Hypothalamus (tissue), 51 donors: Measurements from ENCODE around the gene DEF6.

Experiments used
- DNase-seq, 51 donors: peaks; one replicate each; lab custom pipeline; 2025; lab: John Stamatoyannopoulos, UW

Gene DEF6

GRCh38 chr6:35275744-35276260 lies 21.8 kb upstream of the DEF6 start:
- DNase-seq = no peak

GRCh38 chr6:35278708-35279107 lies 18.9 kb upstream of the DEF6 start:
- no peak for DNase-seq

GRCh38 chr6:35280903-35281302 lies 16.7 kb upstream of the DEF6 start:
- DNase-seq = no peak

- no peak for DNase-seq
Observed at GRCh38 chr6:35282472-35282871, 15.1 kb upstream of the DEF6 start.

GRCh38 chr6:35283361-35283760 lies 14.3 kb upstream of the DEF6 start:
- DNase-seq = no peak

- no peak for DNase-seq
Observed at GRCh38 chr6:35287671-35288396, 9.8 kb upstream of the DEF6 start.

GRCh38 chr6:35288834-35289233 lies 8.8 kb upstream of the DEF6 start:
- DNase-seq = no peak

GRCh38 chr6:35291491-35291890 lies 6.1 kb upstream of the DEF6 start:
- no peak for DNase-seq

GRCh38 chr6:35292494-35292893 lies 5.1 kb upstream of the DEF6 start:
- DNase-seq = no peak

DNA sequence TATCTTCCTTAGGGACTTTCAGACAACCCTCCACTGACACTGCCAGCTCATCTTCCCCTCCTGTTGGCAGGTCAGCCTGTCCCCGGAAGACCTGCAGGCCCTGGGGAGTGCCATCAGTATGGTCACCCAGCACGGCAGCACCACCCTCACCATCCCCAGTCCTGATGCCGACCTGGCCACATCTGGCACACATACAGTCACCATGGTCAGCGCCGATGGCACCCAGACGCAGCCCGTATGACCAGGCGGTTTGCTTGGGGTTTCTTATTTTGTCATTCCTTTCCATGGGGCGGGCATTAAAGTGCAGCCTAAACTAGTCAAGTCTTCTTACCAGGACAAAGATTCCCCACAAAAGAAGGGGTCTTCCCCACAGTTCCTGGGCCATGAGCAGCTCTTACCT lies 3.9 kb upstream of the DEF6 start:
- DNase-seq = no peak

DNA sequence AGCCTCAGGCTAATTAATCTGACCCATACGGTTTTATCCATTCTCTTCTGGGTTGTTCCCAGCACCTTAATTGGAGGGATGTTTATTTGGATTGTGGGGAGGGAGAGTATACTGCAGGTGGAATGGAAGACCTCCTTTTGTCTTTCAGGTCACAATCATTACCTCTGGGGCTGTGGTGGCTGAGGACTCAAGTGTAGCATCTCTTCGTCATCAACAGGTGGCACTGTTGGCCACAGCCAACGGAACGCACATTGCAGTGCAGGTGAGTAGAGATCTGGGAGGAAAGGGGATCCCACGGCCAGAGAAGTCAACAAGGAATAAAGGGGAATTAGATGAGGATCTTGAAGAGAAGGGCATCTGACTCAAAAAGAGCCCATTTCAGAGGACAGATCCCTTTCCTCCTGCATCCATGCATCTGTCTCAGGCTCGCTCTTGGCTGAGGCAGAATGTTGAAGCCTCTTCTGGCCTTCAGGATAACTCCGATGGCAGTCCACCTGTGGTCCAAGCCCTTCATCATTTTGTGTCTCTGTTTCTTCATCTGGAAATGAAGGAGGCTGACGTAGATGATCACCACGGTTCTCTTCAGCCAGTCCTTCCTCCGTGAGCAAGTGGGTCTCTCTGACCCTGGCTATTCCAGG lies 3.2 kb upstream of the DEF6 start:
- DNase-seq = peak in 12 of 51 donors; percentile 8 to 32 (median 20)

GRCh38 chr6:35295036-35295435 lies 2.6 kb upstream of the DEF6 start:
- DNase-seq = no peak

- no peak for DNase-seq
Observed at GRCh38 chr6:35295521-35296315, 1.9 kb upstream of the DEF6 start.

DNA sequence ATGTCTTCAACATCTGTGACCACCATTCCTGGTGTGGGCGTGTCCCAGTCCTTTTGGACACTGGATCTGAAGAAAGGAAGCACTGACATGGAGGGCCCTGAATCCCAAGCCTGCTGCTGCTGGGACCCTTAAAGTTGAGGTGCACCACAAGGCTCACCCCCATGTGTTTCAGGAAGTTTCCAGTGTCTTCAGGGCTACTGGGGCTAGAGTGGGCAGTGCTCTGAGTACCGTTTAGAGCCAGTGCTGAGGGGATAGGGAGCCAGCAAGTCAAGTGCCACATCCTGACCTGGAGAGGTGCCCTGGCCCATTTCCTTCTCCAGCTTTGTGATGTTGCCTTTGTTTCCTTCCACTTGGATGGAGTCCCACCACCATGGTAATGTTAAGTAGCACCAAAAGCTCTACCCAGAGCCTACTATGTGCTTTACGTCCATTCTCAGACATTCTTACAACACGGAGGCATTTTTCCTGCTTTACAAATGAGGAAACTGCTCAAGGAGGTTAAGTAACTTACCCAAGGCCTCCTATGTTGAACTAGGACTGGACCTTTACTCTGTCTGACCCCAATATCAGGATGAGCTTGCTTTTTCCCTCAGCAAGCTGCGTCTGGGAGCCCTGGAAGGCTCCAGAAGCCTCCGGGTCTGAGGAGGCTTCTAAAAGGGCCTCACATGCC lies 552 bp upstream of the DEF6 start:
- DNase-seq = no peak

DNA sequence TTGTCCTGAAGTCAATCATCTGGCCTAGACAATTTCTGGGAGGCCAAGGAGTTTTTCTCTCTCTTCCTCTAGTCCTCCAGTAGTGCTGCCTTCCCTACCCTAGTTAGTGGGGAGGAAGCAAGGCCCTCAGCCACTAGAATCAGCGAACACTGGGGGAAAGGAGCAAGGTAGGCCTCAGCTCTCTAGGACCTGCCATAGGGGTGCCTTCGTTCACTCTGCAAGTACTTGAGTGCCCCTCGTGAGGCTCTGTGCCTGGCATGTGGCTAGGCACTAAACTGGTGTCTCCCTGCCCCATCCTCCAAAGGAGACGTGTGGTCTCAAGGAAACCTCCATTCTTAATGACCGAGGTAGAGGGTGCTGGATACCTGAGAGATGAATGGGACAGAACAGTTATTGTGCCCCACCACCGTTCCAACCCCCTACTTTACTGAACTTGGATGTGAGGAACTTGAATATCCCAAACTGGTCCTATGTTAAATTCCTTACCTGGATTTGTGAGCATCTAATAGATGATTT lies 1.1 kb downstream of the DEF6 start:
- DNase-seq = no peak

GRCh38 chr6:35299674-35300073 lies 2.1 kb downstream of the DEF6 start:
- peak in 6 of 51 donors; percentile 8 to 41 (median 15) for DNase-seq

DNA sequence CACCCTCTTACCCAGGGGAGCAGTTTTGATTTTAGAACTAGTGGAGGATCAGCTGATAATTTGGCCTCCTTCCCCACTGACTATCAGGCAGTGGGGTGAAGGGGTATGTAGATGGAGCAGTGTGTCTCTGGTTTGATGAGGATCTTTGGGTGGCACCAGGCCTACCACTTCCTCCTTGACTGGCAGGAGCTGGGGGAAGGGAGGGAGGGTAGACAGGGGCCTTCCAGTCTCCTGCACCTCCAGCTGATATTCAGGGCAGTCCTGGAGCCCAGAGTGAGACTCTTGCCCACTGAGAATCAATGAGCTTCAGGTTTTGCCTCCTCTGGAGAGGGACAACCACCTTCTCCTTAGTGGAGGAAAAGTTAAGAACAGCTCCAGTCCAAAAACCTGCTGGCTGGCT lies 3.2 kb downstream of the DEF6 start:
- DNase-seq = peak in 3 of 51 donors; percentile 5 to 10 (median 7)

DNA sequence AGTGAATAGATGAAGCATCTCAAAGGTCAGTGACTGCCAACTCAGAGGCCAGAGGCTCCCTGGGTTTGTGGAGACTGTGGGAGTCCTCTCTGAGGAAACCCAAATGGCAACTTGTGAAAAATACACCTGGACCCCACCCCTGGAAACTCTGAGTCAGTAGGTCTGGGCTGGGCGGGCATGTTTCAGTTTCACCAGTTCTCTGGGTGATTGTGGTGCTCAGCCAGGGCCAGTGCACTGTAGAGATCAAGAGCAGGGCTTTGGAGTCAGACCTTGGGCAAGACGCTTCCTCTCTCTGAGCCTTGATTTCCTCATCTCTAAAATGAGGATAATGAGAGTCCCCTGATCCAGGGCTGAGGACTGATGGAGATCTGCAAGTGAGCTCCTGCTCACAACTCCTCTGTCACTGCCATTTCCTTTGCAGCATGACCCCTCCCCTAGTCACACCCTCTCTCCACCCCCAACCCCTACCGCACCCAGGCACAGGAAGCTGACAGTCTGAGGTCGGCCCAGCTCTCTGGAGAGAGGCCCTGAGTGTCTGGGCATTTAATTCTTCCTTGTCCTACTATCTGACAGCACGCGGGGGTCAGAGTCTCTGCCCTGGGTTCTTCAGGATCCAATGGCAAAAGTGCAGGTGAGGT lies 5.1 kb downstream of the DEF6 start:
- DNase-seq = peak in 4 of 51 donors; percentile 5 to 15 (median 8)

- no peak for DNase-seq
Observed at GRCh38 chr6:35304299-35304698, 6.7 kb downstream of the DEF6 start.

DNA sequence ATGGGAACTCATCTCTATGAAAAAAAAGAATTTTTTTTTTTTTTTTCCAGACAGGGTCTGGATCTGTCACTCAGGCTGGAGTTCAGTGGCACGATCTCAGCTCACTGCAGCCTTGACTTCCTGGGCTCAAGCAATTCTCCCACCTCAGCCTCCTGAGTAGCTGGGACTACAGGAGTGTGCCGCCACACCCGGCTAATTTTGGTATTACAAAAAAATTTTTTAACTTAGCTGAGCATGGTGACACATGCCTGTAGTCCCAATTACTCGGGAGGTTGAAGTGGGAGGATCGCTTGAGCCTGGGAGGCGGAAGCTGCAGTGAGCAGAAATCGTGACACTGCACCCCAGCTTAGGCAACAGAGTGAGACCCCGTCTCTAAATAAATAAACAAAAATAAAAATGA lies 7.5 kb downstream of the DEF6 start:
- no peak for DNase-seq
